ENCODE data around the gene CISD3.
A peak's percentile ranks its signal among the peaks of the same experiment; 100 is the strongest.
"Not testable (repeated sequence)": the region's sequence is repeated elsewhere in the genome, so short reads cannot be mapped to it uniquely, and the experiment has no call there.

The CISD3 gene

DNA sequence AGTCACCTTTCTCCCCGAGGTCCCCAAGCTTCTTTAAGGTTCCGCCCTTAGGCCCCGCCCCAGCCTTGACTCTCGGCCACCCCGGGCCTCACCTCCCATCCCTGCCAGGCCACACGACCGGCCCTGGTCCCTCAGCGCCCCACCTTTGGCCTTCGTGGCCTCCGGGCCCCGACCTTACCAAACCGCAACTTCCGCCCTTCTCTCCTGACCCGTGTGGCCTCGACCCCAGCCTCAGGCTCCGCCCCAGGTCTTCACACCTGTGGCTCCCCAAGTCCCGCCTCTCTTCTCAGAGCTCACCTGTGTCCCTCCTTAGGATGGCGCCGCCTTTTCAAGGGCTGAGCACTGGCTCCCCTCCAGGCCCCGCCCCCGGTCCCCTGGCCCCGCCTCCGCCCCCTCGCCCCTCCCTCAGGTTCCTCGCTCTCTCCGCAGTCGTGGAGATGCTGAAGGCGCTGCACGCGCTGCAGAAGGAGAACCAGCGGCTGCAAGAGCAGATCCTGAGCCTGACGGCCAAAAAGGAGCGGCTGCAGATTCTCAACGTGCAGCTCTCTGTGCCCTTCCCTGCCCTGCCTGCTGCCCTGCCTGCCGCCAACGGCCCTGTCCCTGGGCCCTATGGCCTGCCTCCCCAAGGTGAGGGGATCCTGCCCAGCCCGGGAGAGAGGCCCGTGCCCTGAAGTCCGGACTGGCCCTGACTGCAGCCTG is 10.0 kb upstream of the CISD3 start:
- intact Hi-C loops (cut with DNase I; ENCODE audit: low total_unique reads), result no loop called here
- peaks cover 53 to 100% (median 84%) of the 10 kb centered on the region in 3 donors for H3K36me3 ChIP-seq
- TF ChIP-seq, protein P1, sequence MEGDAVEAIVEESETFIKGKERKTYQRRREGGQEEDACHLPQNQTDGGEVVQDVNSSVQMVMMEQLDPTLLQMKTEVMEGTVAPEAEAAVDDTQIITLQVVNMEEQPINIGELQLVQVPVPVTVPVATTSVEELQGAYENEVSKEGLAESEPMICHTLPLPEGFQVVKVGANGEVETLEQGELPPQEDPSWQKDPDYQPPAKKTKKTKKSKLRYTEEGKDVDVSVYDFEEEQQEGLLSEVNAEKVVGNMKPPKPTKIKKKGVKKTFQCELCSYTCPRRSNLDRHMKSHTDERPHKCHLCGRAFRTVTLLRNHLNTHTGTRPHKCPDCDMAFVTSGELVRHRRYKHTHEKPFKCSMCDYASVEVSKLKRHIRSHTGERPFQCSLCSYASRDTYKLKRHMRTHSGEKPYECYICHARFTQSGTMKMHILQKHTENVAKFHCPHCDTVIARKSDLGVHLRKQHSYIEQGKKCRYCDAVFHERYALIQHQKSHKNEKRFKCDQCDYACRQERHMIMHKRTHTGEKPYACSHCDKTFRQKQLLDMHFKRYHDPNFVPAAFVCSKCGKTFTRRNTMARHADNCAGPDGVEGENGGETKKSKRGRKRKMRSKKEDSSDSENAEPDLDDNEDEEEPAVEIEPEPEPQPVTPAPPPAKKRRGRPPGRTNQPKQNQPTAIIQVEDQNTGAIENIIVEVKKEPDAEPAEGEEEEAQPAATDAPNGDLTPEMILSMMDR (IDR thresholded peaks at IDR 0.05), result no peak
- H3K27ac ChIP-seq, result no peak overlapping the region
- peaks cover 0 to 6% (median 1%) of the 10 kb centered on the region in 4 donors for H3K4me1 ChIP-seq
- no peaks in the 10 kb centered on the region for H3K9me3 ChIP-seq
- no peak for DNase-seq
- no peak overlapping the region for H3K4me3 ChIP-seq
- no peaks in the 10 kb centered on the region for H3K27me3 ChIP-seq

DNA sequence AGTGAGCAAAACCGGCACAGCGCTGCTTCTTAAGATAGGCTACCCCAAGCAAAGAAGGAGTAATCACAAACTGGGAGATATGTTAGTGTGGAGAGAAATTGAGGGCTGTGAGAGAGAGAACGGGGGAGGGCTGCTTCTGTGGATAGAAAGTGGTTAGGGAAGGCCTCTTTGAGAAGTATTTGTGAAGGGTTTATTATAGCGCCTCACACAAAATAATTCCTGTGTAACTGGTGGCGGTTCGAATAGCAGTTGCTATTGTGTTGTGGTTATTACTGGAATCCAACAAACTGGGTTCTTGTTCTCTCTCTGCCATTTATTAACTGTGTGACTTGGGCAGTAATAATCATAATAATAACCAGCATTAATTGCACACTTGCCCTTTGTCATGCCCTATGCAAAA is 9.2 kb upstream of the CISD3 start:
- intact Hi-C loops (cut with DNase I; ENCODE audit: low total_unique reads), result no loop called here
- DNase-seq, result no peak
- H3K27ac ChIP-seq, result no peak overlapping the region
- TF ChIP-seq, protein P1 (IDR thresholded peaks at IDR 0.05), result no peak
- no peaks in the 10 kb centered on the region for H3K9me3 ChIP-seq
- H3K4me3 ChIP-seq, result no peak overlapping the region
- no peaks in the 10 kb centered on the region for H3K27me3 ChIP-seq
- peaks cover 45 to 100% (median 83%) of the 10 kb centered on the region in 3 donors for H3K36me3 ChIP-seq
- peaks cover 0 to 6% (median 1%) of the 10 kb centered on the region in 4 donors for H3K4me1 ChIP-seq

DNA sequence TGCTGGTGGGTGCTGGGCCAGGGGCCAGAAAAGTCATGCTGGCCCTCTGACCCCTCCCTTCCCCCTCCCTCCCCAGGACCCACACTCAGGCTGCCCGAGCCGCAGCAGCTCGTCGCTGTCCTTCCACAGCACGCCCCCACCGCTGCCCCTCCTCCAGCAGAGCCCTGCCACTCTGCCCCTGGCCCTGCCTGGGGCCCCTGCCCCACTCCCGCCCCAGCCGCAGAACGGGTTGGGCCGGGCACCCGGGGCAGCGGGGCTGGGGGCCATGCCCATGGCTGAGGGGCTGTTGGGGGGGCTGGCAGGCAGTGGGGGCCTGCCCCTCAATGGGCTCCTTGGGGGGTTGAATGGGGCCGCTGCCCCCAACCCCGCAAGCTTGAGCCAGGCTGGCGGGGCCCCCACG is 8.3 kb upstream of the CISD3 start:
- TF ChIP-seq, protein P1 (IDR thresholded peaks at IDR 0.05), result no peak
- DNase-seq, result no peak
- Histone ChIP-seq H3K9me3 (no peaks in the 10 kb centered on the region), H3K4me3 (no peak overlapping the region), H3K27ac (no peak overlapping the region), H3K36me3 (peaks cover 37 to 97% (median 74%) of the 10 kb centered on the region in 3 donors), H3K27me3 (no peaks in the 10 kb centered on the region), H3K4me1 (peaks cover 0 to 6% (median 1%) of the 10 kb centered on the region in 4 donors)
- intact Hi-C loops (cut with DNase I; ENCODE audit: low total_unique reads), result no loop called here

DNA sequence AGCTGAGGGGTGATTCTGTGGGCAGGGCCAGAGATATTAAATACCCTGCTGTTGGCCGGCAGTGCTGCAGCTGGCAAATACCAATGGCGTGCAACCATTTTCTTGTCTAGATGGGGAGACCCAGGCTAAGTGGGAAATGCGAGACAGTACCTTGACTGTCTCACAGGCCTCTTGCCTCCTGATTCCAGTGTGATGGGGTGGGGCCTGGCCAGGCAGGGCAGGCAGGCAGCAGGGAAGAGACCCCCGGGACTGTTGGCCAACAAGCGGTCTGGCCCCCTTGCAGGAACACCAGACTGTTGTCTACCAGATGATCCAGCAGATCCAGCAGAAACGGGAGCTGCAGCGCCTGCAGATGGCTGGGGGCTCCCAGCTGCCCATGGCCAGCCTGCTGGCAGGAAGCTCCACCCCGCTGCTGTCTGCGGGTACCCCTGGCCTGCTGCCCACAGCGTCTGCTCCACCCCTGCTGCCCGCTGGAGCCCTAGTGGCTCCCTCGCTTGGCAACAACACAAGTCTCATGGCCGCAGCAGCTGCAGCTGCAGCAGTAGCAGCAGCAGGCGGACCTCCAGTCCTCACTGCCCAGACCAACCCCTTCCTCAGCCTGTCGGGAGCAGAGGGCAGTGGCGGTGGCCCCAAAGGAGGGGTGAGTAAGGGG is 5.7 kb upstream of the CISD3 start:
- H3K4me3 ChIP-seq, result no peak overlapping the region
- DNase-seq, result peak in 1 of 2 donors; percentile 54
- H3K9me3 ChIP-seq, result no peaks in the 10 kb centered on the region
- no peak overlapping the region for H3K27ac ChIP-seq
- intact Hi-C loops (cut with DNase I; ENCODE audit: low total_unique reads), result no loop called here
- H3K27me3 ChIP-seq, result no peaks in the 10 kb centered on the region
- TF ChIP-seq, protein P1 (IDR thresholded peaks at IDR 0.05), result no peak
- peaks cover 0 to 13% (median 5%) of the 10 kb centered on the region in 4 donors for H3K4me1 ChIP-seq
- H3K36me3 ChIP-seq, result peaks cover 24 to 71% (median 55%) of the 10 kb centered on the region in 3 donors

DNA sequence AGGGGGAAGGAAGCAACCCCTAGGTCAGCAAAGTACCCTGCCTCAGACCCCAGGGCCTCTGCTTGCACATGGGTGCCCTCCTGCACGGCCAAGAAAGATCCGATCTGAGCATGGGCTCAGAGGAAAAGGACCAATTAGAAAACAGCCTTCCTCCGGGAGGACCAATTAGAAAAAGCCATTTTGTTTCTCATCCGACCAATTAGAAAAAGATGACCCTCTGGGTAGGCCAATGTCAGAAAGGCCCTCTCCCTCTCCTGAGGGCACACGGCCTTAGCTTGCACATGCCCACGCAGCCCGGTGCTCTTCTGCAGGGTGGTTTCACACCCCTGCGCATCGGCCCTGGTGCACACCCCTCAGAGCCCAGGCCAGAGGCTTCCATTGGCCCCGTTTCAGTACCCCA is 5.1 kb upstream of the CISD3 start:
- no peak overlapping the region for H3K27ac ChIP-seq

DNA sequence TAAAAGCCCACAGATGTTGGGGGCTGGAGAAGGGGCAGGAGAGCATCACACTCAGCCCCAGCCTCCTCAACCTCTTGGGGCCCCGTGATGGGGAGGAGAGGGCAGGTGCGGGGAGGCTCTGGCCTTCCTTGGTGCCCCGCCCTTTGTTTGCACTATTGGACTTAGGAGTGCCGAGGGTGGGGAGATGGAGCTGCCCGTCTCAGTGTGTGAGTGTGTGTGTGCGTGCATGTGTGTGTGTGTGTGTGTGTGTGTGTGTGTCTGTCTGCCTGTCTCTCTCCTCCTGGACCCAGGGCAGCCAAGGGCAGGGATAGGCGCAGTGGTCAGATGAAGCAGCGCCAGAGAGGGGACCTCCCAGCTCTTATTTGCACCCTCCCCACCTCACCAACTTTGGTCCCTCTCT is 4.0 kb upstream of the CISD3 start:
- intact Hi-C loops (cut with DNase I; ENCODE audit: low total_unique reads); H3K27ac ChIP-seq: not testable (repeated sequence)

More for the DNA sequence above, 5.1 kb upstream of the CISD3 start:
- H3K36me3 ChIP-seq, result peaks cover 19 to 65% (median 49%) of the 10 kb centered on the region in 3 donors
- H3K4me1 ChIP-seq, result peaks cover 0 to 17% (median 8%) of the 10 kb centered on the region in 4 donors
- TF ChIP-seq, protein P1 (IDR thresholded peaks at IDR 0.05), result no peak
- intact Hi-C loops (cut with DNase I; ENCODE audit: low total_unique reads), result no loop called here
- no peak for DNase-seq
- H3K4me3 ChIP-seq, result no peak overlapping the region
- no peaks in the 10 kb centered on the region for H3K27me3 ChIP-seq
- no peaks in the 10 kb centered on the region for H3K9me3 ChIP-seq

More for the DNA sequence above, 4.0 kb upstream of the CISD3 start:
- Histone ChIP-seq H3K36me3 (peaks cover 10 to 54% (median 38%) of the 10 kb centered on the region in 3 donors), H3K4me1 (peaks cover 0 to 23% (median 15%) of the 10 kb centered on the region in 4 donors)
- not testable (repeated sequence) for H3K9me3 ChIP-seq, H3K4me3 ChIP-seq, DNase-seq, H3K27me3 ChIP-seq

Data from tibial artery (tissue), 4 donors.